ENCODE measurements around the gene MAD1L1. TPM values are rescaled to one million over a fixed set of nuclear protein-coding genes. Genes with fewer than 3 reads are reported as not detected.

Gene MAD1L1
- total and polyA plus RNA-seq, 2 of the 4 experiments (the other 2 are of a cell fraction): 29.0 to 40.9 TPM

- no peak for TF ChIP-seq MAFK (IDR thresholded peaks at IDR 0.05; ENCODE audit: low read depth, low read length)
- no peak for TF ChIP-seq MXI1 (IDR thresholded peaks at IDR 0.05; ENCODE audit: borderline replicate concordance, low read depth, low read length)
- TF ChIP-seq MAZ (IDR thresholded peaks at IDR 0.05; ENCODE audit: borderline replicate concordance, low read depth, low read length): no peak
- TF ChIP-seq SMC3 (IDR thresholded peaks at IDR 0.05; ENCODE audit: low read depth, low read length): no peak
These were observed 379.2 kb downstream of the MAD1L1 start (continued) for GRCh38 chr7:1853431-1853985.

- Histone ChIP-seq H4K5ac (ENCODE audit: low read depth, low read length) (no peak overlapping the region), H4K8ac (ENCODE audit: low read depth in 2 of 2, low read length in 2 of 2) (no peak overlapping the region), H2AK5ac (ENCODE audit: low read depth, low read length) (no peak overlapping the region), H3K27ac (ENCODE audit: insufficient read depth, low read length) (no peak overlapping the region), H4K91ac (ENCODE audit: insufficient read depth, low read depth, low read length) (no peak overlapping the region), H3K9ac (ENCODE audit: low read depth, low read length) (no peak overlapping the region), H3K4me2 (ENCODE audit: low read depth, low read length) (no peak overlapping the region), H3K27me3 (ENCODE audit: control insufficient read depth, insufficient read depth, low read length) (no peaks in the 10 kb centered on the region), H2BK15ac (ENCODE audit: low read depth, low read length) (no peak overlapping the region), H2BK5ac (ENCODE audit: low read depth, low read length, poor library complexity, severe bottlenecking) (no peak overlapping the region), H3K56ac (ENCODE audit: extremely low read depth, insufficient read depth, low read length) (no peak overlapping the region), H3K79me1 (ENCODE audit: low read depth in 1 of 2, low read length in 2 of 2) (no peaks in the 10 kb centered on the region), H3K18ac (ENCODE audit: low read depth, low read length) (no peak overlapping the region), H2AK9ac (replicated peaks; ENCODE audit: low read depth, low read length, poor library complexity) (no peak overlapping the region), H3K36me3 (ENCODE audit: control insufficient read depth, insufficient read depth, low read length) (no peaks in the 10 kb centered on the region), H2BK120ac (ENCODE audit: low read depth, low read length) (no peak overlapping the region), H3K4ac (ENCODE audit: low read depth, low read length) (no peak overlapping the region), H3K23ac (ENCODE audit: low read depth, low read length) (no peak overlapping the region), H3K14ac (replicated peaks; ENCODE audit: low read depth, low read length) (no peak overlapping the region), H2AFZ (replicated peaks; ENCODE audit: low read length, poor library complexity) (no peak overlapping the region), H2BK20ac (ENCODE audit: low read depth, low read length) (no peak overlapping the region), H4K20me1 (ENCODE audit: insufficient read depth, low read length) (no peaks in the 10 kb centered on the region; the same call in none of the 2 replicates), H3K9me3 (ENCODE audit: control insufficient read depth, insufficient read depth, low read length) (no peaks in the 10 kb centered on the region), H3K9me1 (ENCODE audit: insufficient read depth, low read length) (no peaks in the 10 kb centered on the region), H3K4me1 (ENCODE audit: control insufficient read depth, insufficient read depth, low read length) (no peaks in the 10 kb centered on the region), H3K4me3 (ENCODE audit: insufficient read depth, low read depth, low read length) (no peak overlapping the region)
- dilution Hi-C loops (cut with HindIII; ENCODE audit: low sequenced_read_pairs, unreplicated experiment): no loop called here
- ATAC-seq (ENCODE audit: low read depth) (no peak), DNase-seq (no peak)
- intact Hi-C loops (cut with micrococcal nuclease): no loop called here
- WGBS, 2 experiments (ENCODE audit: extremely low coverage in 2 of 2, insufficient read length in 1 of 2): 90% methylated on average over 22 of the region's 40 CpGs; no CpG with 5 or more reads in 1 of the 2 experiments
- POLR2A ChIA-PET (ENCODE audit: unreplicated experiment): no interaction called here
- BruUV-seq (replicated peaks): no TSS peak
- CTCF ChIA-PET: no interaction called here
- in situ Hi-C loops (cut with MboI; ENCODE audit: low sequenced_read_pairs): no loop called here
- TF ChIP-seq RFX5 (IDR thresholded peaks at IDR 0.05; ENCODE audit: low read depth, low read length) (no peak), POLR2A (IDR thresholded peaks at IDR 0.05; ENCODE audit: low read depth, low read length) (no peak), MXI1 (IDR thresholded peaks at IDR 0.05; ENCODE audit: borderline replicate concordance, low read depth, low read length) (no peak), CHD1 (IDR thresholded peaks at IDR 0.05; ENCODE audit: low read depth, low read length) (no peak), RCOR1 (IDR thresholded peaks at IDR 0.05; ENCODE audit: insufficient replicate concordance, low read length) (no peak), ELK1 (IDR thresholded peaks at IDR 0.05; ENCODE audit: borderline replicate concordance, low read depth, low read length) (no peak), FOS (IDR thresholded peaks at IDR 0.05; ENCODE audit: low read depth, low read length) (no peak), CTCF (conservative IDR thresholded peaks at IDR 0.05; ENCODE audit: low read depth, low read length) (no peak), MAFK (IDR thresholded peaks at IDR 0.05; ENCODE audit: low read depth, low read length) (no peak)
These were observed 380.0 kb downstream of the MAD1L1 start for GRCh38 chr7:1852517-1853430.
